NCI-H2081 treated with DMSO at 0.1 percent for 48 hours (cell line): Measurements from ENCODE around the gene CTSK.
A peak's percentile ranks its signal among the peaks of the same experiment; 100 is the strongest.
"Not testable (repeated sequence)": the region's sequence is repeated elsewhere in the genome, so short reads cannot be mapped to it uniquely, and the experiment has no call there.

Experiments used
- DNase-seq: peaks from one replicate; lab custom pipeline; 2025; lab: John Stamatoyannopoulos, UW

The CTSK gene

GRCh38 chr1:150808121-150808520 is at the start of gene CTSK:
CTSK (minus strand) TSS chr1:150808260; CDS start chr1:150806805, 1,455 bp downstream.
- no peak for DNase-seq

GRCh38 chr1:150852734-150853133 is 44.7 kb upstream of the CTSK start:
- DNase-seq, result not testable (repeated sequence)

GRCh38 chr1:150850801-150851362 is 42.8 kb upstream of the CTSK start:
- DNase-seq, result not testable (repeated sequence)

GRCh38 chr1:150846473-150847146 is 38.5 kb upstream of the CTSK start:
- no peak for DNase-seq

GRCh38 chr1:150843474-150843873 is 35.4 kb upstream of the CTSK start:
- no peak for DNase-seq

- DNase-seq, result no peak
Observed at GRCh38 chr1:150842964-150843363, 34.9 kb upstream of the CTSK start.

- no peak for DNase-seq
Observed at GRCh38 chr1:150842343-150842742, 34.3 kb upstream of the CTSK start.

- no peak for DNase-seq
Observed at GRCh38 chr1:150841626-150842025, 33.6 kb upstream of the CTSK start.

GRCh38 chr1:150840850-150841249 is 32.8 kb upstream of the CTSK start:
- not testable (repeated sequence) for DNase-seq

- DNase-seq, result no peak
Observed at GRCh38 chr1:150836129-150836773, 28.2 kb upstream of the CTSK start.

GRCh38 chr1:150833961-150834360 is 25.9 kb upstream of the CTSK start:
- DNase-seq, result not testable (repeated sequence)

GRCh38 chr1:150832597-150832996 is 24.5 kb upstream of the CTSK start:
- no peak for DNase-seq

- DNase-seq, result no peak
Observed at GRCh38 chr1:150829751-150830150, 21.7 kb upstream of the CTSK start.

- DNase-seq, result no peak
Observed at GRCh38 chr1:150826299-150826698, 18.2 kb upstream of the CTSK start.

GRCh38 chr1:150820730-150821512 is 12.9 kb upstream of the CTSK start:
- no peak for DNase-seq

- no peak for DNase-seq
Observed at GRCh38 chr1:150815871-150816270, 7.8 kb upstream of the CTSK start.

- peak; percentile 22 for DNase-seq
Observed at GRCh38 chr1:150813028-150813707, 5.1 kb upstream of the CTSK start.

GRCh38 chr1:150810958-150811659 is 3.0 kb upstream of the CTSK start:
- no peak for DNase-seq

GRCh38 chr1:150809651-150810050 is 1.6 kb upstream of the CTSK start:
- no peak for DNase-seq

GRCh38 chr1:150808846-150809245 is 786 bp upstream of the CTSK start:
- no peak for DNase-seq

GRCh38 chr1:150807249-150808023 is 624 bp downstream of the CTSK start:
- DNase-seq, result no peak
